K562 (cell line): ENCODE data around the gene SYCP2. TPM values are rescaled to one million over a fixed set of nuclear protein-coding genes. Genes with fewer than 3 reads are reported as not detected.

Experiments used
- ATAC-seq: fragments of 200-7000 bp; cut with Tn5 transposase; 3 replicates; pipeline ENCODE4 v1.9.1; 2020; ENCODE audit warnings: moderate library complexity
- BruUV-seq: library from RNA; stranded (reverse); fragments of 400-500 nt; replicated peaks from 2 replicates; lab custom pipeline; 2021; lab: Mats Ljungman, UMichigan
- CTCF ChIA-PET: fragments of 300-600 bp; formaldehyde crosslinking; extraction: SDS; loops from one replicate; lab custom pipeline; 2021; ENCODE audit warnings: low intra/inter-chr PET ratio; lab: Yijun Ruan, JAX
- POLR2A ChIA-PET: fragments of 300-600, 350-650 bp; sonication (Branson Sonifier 250); formaldehyde crosslinking; extraction: SDS; loops from one replicate; lab custom pipeline; 2021; ENCODE audit warnings: antibody characterized with exemption, inconsistent platforms; lab: Yijun Ruan, JAX
- DNase-seq, 4 experiments: peaks; one replicate each; pipeline versions ENCODE4 v3.0.0 to v3.0.0-alpha.2; 2011 to 2018; ENCODE audit warnings: low spot score in 3 of 4, mixed read lengths in 3 of 4; ENCODE audit errors: extremely low read depth in 1 of 4
- FAIRE-seq: peaks from 2 replicates; lab custom pipeline; 2011; peaks lifted over from hg19 to GRCh38; lab: Jason Lieb, UNC
- H2AFZ ChIP-seq: 2 replicates; pipeline ENCODE4 v1.6.0; 2011; ENCODE audit warnings: low read depth, low read length, control low read depth, inconsistent platforms
- H3K27ac ChIP-seq: fragments of 200-600 bp; 3 replicates; pipeline ENCODE4 v1.8.0; 2011; ENCODE audit warnings: low read depth, mild to moderate bottlenecking, control low read depth, inconsistent platforms, low read length, moderate library complexity, mixed read lengths; ENCODE audit errors: extremely low read depth
- H3K27me3 ChIP-seq, 2 experiments: fragments of 300-600 bp in 1 of 2; 2 replicates in 1 of 2; 3 replicates in 1 of 2; pipeline versions ENCODE4 v1.6.0 to v1.8.0; 2011; ENCODE audit warnings: inconsistent platforms in 2 of 2, low read length in 2 of 2, mild to moderate bottlenecking in 1 of 2, mixed read lengths in 1 of 2, moderate library complexity in 1 of 2; ENCODE audit not compliant: control insufficient read depth in 2 of 2, insufficient read depth in 2 of 2
- H3K36me3 ChIP-seq: fragments of 300-600 bp; 3 replicates; pipeline ENCODE4 v1.8.0; 2011; ENCODE audit warnings: mild to moderate bottlenecking, low read length, inconsistent platforms; ENCODE audit not compliant: control insufficient read depth, insufficient read depth
- H3K4me1 ChIP-seq, 2 experiments: fragments of 200-600 bp in 1 of 2; replicated peaks in 1 of 2; 2 replicates in 1 of 2; 3 replicates in 1 of 2; pipeline versions ENCODE4 v1.5.1 to v1.8.0; 2011; ENCODE audit warnings: inconsistent platforms in 2 of 2, low read length in 2 of 2, mild to moderate bottlenecking in 1 of 2, mixed read lengths in 1 of 2, moderate library complexity in 1 of 2; ENCODE audit not compliant: control insufficient read depth in 2 of 2, insufficient read depth in 2 of 2
- H3K4me2 ChIP-seq: 2 replicates; pipeline ENCODE4 v1.6.1; 2011; ENCODE audit warnings: low read length, control low read depth, inconsistent platforms, mixed read lengths; ENCODE audit not compliant: insufficient read depth
- H3K4me3 ChIP-seq: fragments of 200-600 bp; sonication (generic), shearing (Covaris generic); 2 replicates; pipeline ENCODE4 v1.5.1; 2016; ENCODE audit warnings: control low read depth, inconsistent platforms
- H3K79me2 ChIP-seq: fragments of 200-600 bp; 3 replicates; pipeline ENCODE4 v1.8.0; 2011; ENCODE audit warnings: low read length, inconsistent platforms; ENCODE audit not compliant: control insufficient read depth, insufficient read depth
- H3K9ac ChIP-seq, 2 experiments: 2 replicates each; pipeline versions ENCODE4 v1.6.0 to v1.6.1; 2011; ENCODE audit warnings: low read depth in 2 of 2, low read length in 2 of 2, control low read depth in 1 of 2, inconsistent platforms in 1 of 2, mild to moderate bottlenecking in 1 of 2, mixed read lengths in 1 of 2; ENCODE audit not compliant: insufficient read depth in 1 of 2
- H3K9me1 ChIP-seq: one replicate; pipeline ENCODE4 v1.6.0; 2011; ENCODE audit warnings: inconsistent platforms, mild to moderate bottlenecking, low read length, moderate library complexity; ENCODE audit not compliant: control insufficient read depth, insufficient read depth
- H3K9me3 ChIP-seq: replicated peaks from 2 replicates; pipeline ENCODE4 v1.5.1; 2011; ENCODE audit warnings: low read depth, low read length, inconsistent platforms; ENCODE audit not compliant: control insufficient read depth, insufficient read depth
- H4K20me1 ChIP-seq: replicated peaks from 2 replicates; pipeline ENCODE4 v1.6.1; 2011; ENCODE audit warnings: low read length, inconsistent platforms, mixed read lengths; ENCODE audit not compliant: control insufficient read depth, insufficient read depth
- ARNT ChIP-seq, 2 experiments: fragments of 450-650 bp; IDR thresholded peaks; 2 replicates each; pipeline ENCODE4 v1.6.1; 2016; ENCODE audit warnings: mild to moderate bottlenecking in 1 of 2
- CSDE1 ChIP-seq, 2 experiments: fragments of 450-650 bp; IDR thresholded peaks; 2 replicates each; pipeline ENCODE4 v1.6.1; 2016; ENCODE audit warnings: mild to moderate bottlenecking in 1 of 2
- ID3 ChIP-seq, 2 experiments: fragments of 250-450 bp in 1 of 2; fragments of 450-650 bp in 1 of 2; sonication (Bioruptor Pico) in 1 of 2; IDR thresholded peaks; 2 replicates each; pipeline versions ENCODE4 v1.6.1 to v1.8.0; 2016 to 2021; ENCODE audit warnings: mild to moderate bottlenecking in 2 of 2, moderate library complexity in 2 of 2, missing compliant biosample characterization in 1 of 2, missing genetic modification characterization in 1 of 2
- MAX ChIP-seq: sonication (generic); formaldehyde crosslinking; IDR thresholded peaks from 2 replicates; pipeline ENCODE4 v1.9.0; 2022; ENCODE audit warnings: mild to moderate bottlenecking, missing genetic modification reagents
- RBM25 ChIP-seq: fragments of 200-400 bp; formaldehyde crosslinking; IDR thresholded peaks from 2 replicates; pipeline ENCODE4 v1.6.1; 2018; ENCODE audit warnings: low read length, low read depth, moderate library complexity; ENCODE audit not compliant: severe bottlenecking
- SMC3 ChIP-seq: conservative IDR thresholded peaks from 2 replicates; pipeline ENCODE4 v1.6.1; 2011; ENCODE audit warnings: low read depth, low read length, improper control_type of control experiment; ENCODE audit not compliant: insufficient read depth
- TAL1 ChIP-seq: fragments of 450-650 bp; IDR thresholded peaks from 2 replicates; pipeline ENCODE4 v1.6.1; 2016; ENCODE audit warnings: mild to moderate bottlenecking
- THRA ChIP-seq: fragments of 450-650 bp; IDR thresholded peaks from 2 replicates; pipeline ENCODE4 v1.6.1; 2017; ENCODE audit warnings: mild to moderate bottlenecking, moderate library complexity
- WGBS: fragments of 100-300 bp; shearing (Covaris generic); methylation state at CpG from one replicate; pipeline ENCODE4 v1.1.6; 2016; ENCODE audit warnings: low coverage, mixed read lengths; ENCODE audit not compliant: insufficient coverage; ENCODE audit errors: missing lambda C conversion rate; 5-methylcytosine and 5-hydroxymethylcytosine counted together
- in situ Hi-C: fragments of 300-500 bp; cut with MboI; formaldehyde crosslinking; loops from 4 replicates; pipeline ENCODE4 v1.15.0; 2018; ENCODE audit warnings: inconsistent platforms, mixed read lengths
- intact Hi-C: fragments of 100-400 bp; cut with micrococcal nuclease; formaldehyde crosslinking; loops from 2 replicates; pipeline ENCODE4 v1.14.2; 2022
- polyA plus RNA-seq, 8 experiments: library from polyadenylated mRNA; depleted of rRNA in 4 of 8; stranded (reverse) in 5 of 8; unstranded in 3 of 8; fragments of >200 nt; fragmentation: Nextera tagmentation in 2 of 8; fragmentation: Illumina TruSeq in 1 of 8; extraction: Ambion mirVana in 2 of 8; extraction: Trizol in 1 of 8; gene quantifications; 2 replicates each; pipeline versions ENCODE4 v1.2.1 to v1.2.3, GENCODE V29; 2011 to 2014; ENCODE audit warnings: inconsistent platforms in 1 of 8, missing spikeins in 1 of 8
- total RNA-seq, 7 experiments: library from RNA; depleted of rRNA in 6 of 7; stranded (reverse); fragments of >200 nt in 6 of 7; fragmentation: Illumina TruSeq in 2 of 7; extraction: Trizol in 2 of 7; gene quantifications; 2 replicates each; pipeline versions ENCODE4 v1.2.1 to v1.2.3, GENCODE V29; 2011 to 2021; ENCODE audit warnings: low replicate concordance in 1 of 7

Gene SYCP2
- total and polyA plus RNA-seq, 9 of the 15 experiments (the other 6 are each of a cell fraction or from before 2014, with no cell fraction given) = 0.24 to 1.6 (median 0.67) TPM

GRCh38 chr20:59822291-59823029, 111.0 kb downstream of the SYCP2 start:
- DNase-seq (no peak), ATAC-seq (no peak)
- WGBS = 2% methylated on average over 17 of the region's 21 CpGs
- H3K9me1 ChIP-seq = no peaks in the 10 kb centered on the region
- no peaks in the 10 kb centered on the region for H3K4me1 ChIP-seq
- no TSS peak for BruUV-seq
- in situ Hi-C loops = loop anchor here (10.0 kb wide), 1 partner anchor 1962 kb away; no protein-coding TSS in a partner anchor
- POLR2A ChIA-PET = no interaction called here
- H3K9ac ChIP-seq = no peak overlapping the region
- no peaks in the 10 kb centered on the region for H3K79me2 ChIP-seq
- H3K36me3 ChIP-seq = no peaks in the 10 kb centered on the region
- no peak overlapping the region for H3K4me3 ChIP-seq
- no peaks in the 10 kb centered on the region; the same call in 1 of the 2 replicates for H4K20me1 ChIP-seq
- TF ChIP-seq SMC3 = no peak
- TF ChIP-seq MAX (CRISPR knock-in tag) = no peak
- no peak for TF ChIP-seq ID3 (CRISPR knock-in tag; IDR thresholded peaks at IDR 0.05)
- TF ChIP-seq ID3 (tag; IDR thresholded peaks at IDR 0.05) = no peak
- no peak for TF ChIP-seq ARNT (IDR thresholded peaks at IDR 0.05)
- TF ChIP-seq TAL1 = no peak
- no peak for TF ChIP-seq CSDE1 (IDR thresholded peaks at IDR 0.05)
- TF ChIP-seq RBM25 = no peak
- TF ChIP-seq THRA = no peak
- TF ChIP-seq, all 486 proteins: peak for 0
- Histone ChIP-seq H3K27ac (no peak overlapping the region), H3K9me3 (no peaks in the 10 kb centered on the region), H3K4me2 (no peak overlapping the region), H3K27me3 (peaks cover 0 to 26% of the 10 kb centered on the region in 2 experiments; a peak in 1 of 5 replicates), H2AFZ (no peak overlapping the region)
- intact Hi-C loops = no loop called here
- CTCF ChIA-PET = no interaction called here
- no peak for FAIRE-seq
